ENCODE results near the gene ADCY9. TPM values are rescaled to one million over a fixed set of nuclear protein-coding genes. Genes with fewer than 3 reads are reported as not detected.

Gene ADCY9
- total and polyA plus RNA-seq, 2 experiments from 2014 or later = 2.2 to 18.3 TPM

DNA sequence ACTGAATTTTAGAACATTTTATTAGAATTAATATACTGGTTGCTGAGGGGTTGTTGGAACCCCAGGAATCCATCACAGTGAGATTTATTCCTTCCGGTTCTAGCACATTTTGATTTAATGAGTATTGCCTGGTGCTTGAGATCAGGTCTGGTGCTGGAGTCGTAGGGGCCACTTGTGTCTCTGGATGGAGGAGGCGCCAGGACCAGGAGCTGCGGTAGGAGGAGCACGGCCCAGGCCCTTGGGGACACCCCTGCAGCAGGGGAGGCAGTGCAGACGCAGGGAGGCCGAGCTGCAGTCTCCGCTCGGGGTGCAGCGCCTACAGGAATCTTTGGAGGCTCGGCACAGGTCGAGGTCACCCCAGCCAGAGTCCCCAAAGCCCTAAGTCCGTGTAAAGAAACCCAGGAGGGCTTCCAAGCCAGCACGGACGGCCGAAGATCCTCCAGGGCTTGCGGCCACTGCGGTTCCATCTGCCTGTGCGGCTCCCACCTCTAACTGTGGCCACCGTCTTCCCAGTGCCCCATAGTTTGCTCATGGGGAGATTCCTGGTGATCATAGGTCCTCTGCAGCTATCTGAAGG is 169.6 kb downstream of the ADCY9 start:
- no peak for ATAC-seq

More for the DNA sequence above, 169.6 kb downstream of the ADCY9 start:
- Mint-ChIP-seq H3K9me3 (peaks cover 20% of the 10 kb centered on the region), H3K27ac (no peak overlapping the region), H3K4me3 (no peak overlapping the region), H3K36me3 (ENCODE audit: low read depth) (peaks cover 8% of the 10 kb centered on the region), H3K27me3 (ENCODE audit: insufficient read depth, low read depth, poor library complexity) (peaks cover 2% of the 10 kb centered on the region), H3K4me1 (no peaks in the 10 kb centered on the region)
- no peaks in the 10 kb centered on the region for H4K20me1 ChIP-seq (replicated peaks; ENCODE audit: insufficient read depth)
- no peaks in the 10 kb centered on the region for H3F3A ChIP-seq (replicated peaks; ENCODE audit: low read depth)
- no peak overlapping the region for H2AFZ ChIP-seq
- TF ChIP-seq, protein P1, sequence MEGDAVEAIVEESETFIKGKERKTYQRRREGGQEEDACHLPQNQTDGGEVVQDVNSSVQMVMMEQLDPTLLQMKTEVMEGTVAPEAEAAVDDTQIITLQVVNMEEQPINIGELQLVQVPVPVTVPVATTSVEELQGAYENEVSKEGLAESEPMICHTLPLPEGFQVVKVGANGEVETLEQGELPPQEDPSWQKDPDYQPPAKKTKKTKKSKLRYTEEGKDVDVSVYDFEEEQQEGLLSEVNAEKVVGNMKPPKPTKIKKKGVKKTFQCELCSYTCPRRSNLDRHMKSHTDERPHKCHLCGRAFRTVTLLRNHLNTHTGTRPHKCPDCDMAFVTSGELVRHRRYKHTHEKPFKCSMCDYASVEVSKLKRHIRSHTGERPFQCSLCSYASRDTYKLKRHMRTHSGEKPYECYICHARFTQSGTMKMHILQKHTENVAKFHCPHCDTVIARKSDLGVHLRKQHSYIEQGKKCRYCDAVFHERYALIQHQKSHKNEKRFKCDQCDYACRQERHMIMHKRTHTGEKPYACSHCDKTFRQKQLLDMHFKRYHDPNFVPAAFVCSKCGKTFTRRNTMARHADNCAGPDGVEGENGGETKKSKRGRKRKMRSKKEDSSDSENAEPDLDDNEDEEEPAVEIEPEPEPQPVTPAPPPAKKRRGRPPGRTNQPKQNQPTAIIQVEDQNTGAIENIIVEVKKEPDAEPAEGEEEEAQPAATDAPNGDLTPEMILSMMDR (conservative IDR thresholded peaks at IDR 0.05; ENCODE audit: low read depth in 2 of 2) = no peak
- TF ChIP-seq EZH2phosphoT487 (IDR thresholded peaks at IDR 0.05; ENCODE audit: unreplicated experiment) (no peak), ZNF331 (CRISPR knock-in tag; IDR thresholded peaks at IDR 0.05; ENCODE audit: low read depth) (no peak), EZH2 (IDR thresholded peaks at IDR 0.05; ENCODE audit: low read depth, unreplicated experiment) (no peak), JUNB (IDR thresholded peaks at IDR 0.05; ENCODE audit: unreplicated experiment) (no peak), CREB1 (CRISPR knock-in tag; IDR thresholded peaks at IDR 0.05; ENCODE audit: low read depth) (no peak), ZNF114 (CRISPR knock-in tag; IDR thresholded peaks at IDR 0.05) (no peak)
- TF ChIP-seq, protein P2, sequence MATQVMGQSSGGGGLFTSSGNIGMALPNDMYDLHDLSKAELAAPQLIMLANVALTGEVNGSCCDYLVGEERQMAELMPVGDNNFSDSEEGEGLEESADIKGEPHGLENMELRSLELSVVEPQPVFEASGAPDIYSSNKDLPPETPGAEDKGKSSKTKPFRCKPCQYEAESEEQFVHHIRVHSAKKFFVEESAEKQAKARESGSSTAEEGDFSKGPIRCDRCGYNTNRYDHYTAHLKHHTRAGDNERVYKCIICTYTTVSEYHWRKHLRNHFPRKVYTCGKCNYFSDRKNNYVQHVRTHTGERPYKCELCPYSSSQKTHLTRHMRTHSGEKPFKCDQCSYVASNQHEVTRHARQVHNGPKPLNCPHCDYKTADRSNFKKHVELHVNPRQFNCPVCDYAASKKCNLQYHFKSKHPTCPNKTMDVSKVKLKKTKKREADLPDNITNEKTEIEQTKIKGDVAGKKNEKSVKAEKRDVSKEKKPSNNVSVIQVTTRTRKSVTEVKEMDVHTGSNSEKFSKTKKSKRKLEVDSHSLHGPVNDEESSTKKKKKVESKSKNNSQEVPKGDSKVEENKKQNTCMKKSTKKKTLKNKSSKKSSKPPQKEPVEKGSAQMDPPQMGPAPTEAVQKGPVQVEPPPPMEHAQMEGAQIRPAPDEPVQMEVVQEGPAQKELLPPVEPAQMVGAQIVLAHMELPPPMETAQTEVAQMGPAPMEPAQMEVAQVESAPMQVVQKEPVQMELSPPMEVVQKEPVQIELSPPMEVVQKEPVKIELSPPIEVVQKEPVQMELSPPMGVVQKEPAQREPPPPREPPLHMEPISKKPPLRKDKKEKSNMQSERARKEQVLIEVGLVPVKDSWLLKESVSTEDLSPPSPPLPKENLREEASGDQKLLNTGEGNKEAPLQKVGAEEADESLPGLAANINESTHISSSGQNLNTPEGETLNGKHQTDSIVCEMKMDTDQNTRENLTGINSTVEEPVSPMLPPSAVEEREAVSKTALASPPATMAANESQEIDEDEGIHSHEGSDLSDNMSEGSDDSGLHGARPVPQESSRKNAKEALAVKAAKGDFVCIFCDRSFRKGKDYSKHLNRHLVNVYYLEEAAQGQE (IDR thresholded peaks at IDR 0.05; ENCODE audit: unreplicated experiment) = no peak
- TF ChIP-seq, protein P3, sequence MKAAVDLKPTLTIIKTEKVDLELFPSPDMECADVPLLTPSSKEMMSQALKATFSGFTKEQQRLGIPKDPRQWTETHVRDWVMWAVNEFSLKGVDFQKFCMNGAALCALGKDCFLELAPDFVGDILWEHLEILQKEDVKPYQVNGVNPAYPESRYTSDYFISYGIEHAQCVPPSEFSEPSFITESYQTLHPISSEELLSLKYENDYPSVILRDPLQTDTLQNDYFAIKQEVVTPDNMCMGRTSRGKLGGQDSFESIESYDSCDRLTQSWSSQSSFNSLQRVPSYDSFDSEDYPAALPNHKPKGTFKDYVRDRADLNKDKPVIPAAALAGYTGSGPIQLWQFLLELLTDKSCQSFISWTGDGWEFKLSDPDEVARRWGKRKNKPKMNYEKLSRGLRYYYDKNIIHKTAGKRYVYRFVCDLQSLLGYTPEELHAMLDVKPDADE (IDR thresholded peaks at IDR 0.05) = no peak
- TF ChIP-seq, protein P4, sequence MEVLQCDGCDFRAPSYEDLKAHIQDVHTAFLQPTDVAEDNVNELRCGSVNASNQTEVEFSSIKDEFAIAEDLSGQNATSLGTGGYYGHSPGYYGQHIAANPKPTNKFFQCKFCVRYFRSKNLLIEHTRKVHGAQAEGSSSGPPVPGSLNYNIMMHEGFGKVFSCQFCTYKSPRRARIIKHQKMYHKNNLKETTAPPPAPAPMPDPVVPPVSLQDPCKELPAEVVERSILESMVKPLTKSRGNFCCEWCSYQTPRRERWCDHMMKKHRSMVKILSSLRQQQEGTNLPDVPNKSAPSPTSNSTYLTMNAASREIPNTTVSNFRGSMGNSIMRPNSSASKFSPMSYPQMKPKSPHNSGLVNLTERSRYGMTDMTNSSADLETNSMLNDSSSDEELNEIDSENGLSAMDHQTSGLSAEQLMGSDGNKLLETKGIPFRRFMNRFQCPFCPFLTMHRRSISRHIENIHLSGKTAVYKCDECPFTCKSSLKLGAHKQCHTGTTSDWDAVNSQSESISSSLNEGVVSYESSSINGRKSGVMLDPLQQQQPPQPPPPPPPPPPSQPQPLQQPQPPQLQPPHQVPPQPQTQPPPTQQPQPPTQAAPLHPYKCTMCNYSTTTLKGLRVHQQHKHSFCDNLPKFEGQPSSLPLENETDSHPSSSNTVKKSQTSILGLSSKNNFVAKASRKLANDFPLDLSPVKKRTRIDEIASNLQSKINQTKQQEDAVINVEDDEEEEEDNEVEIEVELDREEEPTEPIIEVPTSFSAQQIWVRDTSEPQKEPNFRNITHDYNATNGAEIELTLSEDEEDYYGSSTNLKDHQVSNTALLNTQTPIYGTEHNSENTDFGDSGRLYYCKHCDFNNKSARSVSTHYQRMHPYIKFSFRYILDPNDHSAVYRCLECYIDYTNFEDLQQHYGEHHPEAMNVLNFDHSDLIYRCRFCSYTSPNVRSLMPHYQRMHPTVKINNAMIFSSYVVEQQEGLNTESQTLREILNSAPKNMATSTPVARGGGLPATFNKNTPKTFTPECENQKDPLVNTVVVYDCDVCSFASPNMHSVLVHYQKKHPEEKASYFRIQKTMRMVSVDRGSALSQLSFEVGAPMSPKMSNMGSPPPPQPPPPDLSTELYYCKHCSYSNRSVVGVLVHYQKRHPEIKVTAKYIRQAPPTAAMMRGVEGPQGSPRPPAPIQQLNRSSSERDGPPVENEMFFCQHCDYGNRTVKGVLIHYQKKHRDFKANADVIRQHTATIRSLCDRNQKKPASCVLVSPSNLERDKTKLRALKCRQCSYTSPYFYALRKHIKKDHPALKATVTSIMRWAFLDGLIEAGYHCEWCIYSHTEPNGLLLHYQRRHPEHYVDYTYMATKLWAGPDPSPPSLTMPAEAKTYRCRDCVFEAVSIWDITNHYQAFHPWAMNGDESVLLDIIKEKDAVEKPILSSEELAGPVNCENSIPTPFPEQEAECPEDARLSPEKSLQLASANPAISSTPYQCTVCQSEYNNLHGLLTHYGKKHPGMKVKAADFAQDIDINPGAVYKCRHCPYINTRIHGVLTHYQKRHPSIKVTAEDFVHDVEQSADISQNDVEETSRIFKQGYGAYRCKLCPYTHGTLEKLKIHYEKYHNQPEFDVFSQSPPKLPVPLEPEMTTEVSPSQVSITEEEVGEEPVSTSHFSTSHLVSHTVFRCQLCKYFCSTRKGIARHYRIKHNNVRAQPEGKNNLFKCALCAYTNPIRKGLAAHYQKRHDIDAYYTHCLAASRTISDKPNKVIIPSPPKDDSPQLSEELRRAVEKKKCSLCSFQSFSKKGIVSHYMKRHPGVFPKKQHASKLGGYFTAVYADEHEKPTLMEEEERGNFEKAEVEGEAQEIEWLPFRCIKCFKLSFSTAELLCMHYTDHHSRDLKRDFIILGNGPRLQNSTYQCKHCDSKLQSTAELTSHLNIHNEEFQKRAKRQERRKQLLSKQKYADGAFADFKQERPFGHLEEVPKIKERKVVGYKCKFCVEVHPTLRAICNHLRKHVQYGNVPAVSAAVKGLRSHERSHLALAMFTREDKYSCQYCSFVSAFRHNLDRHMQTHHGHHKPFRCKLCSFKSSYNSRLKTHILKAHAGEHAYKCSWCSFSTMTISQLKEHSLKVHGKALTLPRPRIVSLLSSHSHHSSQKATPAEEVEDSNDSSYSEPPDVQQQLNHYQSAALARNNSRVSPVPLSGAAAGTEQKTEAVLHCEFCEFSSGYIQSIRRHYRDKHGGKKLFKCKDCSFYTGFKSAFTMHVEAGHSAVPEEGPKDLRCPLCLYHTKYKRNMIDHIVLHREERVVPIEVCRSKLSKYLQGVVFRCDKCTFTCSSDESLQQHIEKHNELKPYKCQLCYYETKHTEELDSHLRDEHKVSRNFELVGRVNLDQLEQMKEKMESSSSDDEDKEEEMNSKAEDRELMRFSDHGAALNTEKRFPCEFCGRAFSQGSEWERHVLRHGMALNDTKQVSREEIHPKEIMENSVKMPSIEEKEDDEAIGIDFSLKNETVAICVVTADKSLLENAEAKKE (CRISPR knock-in tag; IDR thresholded peaks at IDR 0.05) = no peak
- H3K4me2 ChIP-seq = no peak overlapping the region
- no peaks in the 10 kb centered on the region for H3K9me2 ChIP-seq (ENCODE audit: insufficient read depth)
- H3K4me1 ChIP-seq (ENCODE audit: insufficient read depth) = no peaks in the 10 kb centered on the region
- no peak overlapping the region for H3K4me3 ChIP-seq
- H3K36me3 ChIP-seq (ENCODE audit: insufficient read depth) = no peaks in the 10 kb centered on the region
- no peak for DNase-seq (ENCODE audit: low spot score)
- H3K27me3 ChIP-seq (ENCODE audit: insufficient read depth) = no peaks in the 10 kb centered on the region
- H3K79me2 ChIP-seq (replicated peaks; ENCODE audit: insufficient read depth) = no peaks in the 10 kb centered on the region
- H3K27ac ChIP-seq (ENCODE audit: low read depth) = no peak overlapping the region

Data from GM23338 (cell line).